Effector memory CD4-positive, alpha-beta T cell (primary cell): ENCODE data around the gene SDR39U1.

Experiments used
- DNase-seq, 3 donors: peaks; one replicate each; pipeline ENCODE4 v3.0.0-alpha.2; 2020
- H3K27ac ChIP-seq: 2 replicates; pipeline ENCODE4 v1.7.0; 2013; ENCODE audit warnings: mild to moderate bottlenecking, low read length, moderate library complexity; ENCODE audit not compliant: insufficient read depth, poor library complexity, severe bottlenecking
- H3K27me3 ChIP-seq: replicated peaks from 2 replicates; pipeline ENCODE4 v1.7.0; 2013; ENCODE audit warnings: mild to moderate bottlenecking, low read length; ENCODE audit not compliant: insufficient read depth, control insufficient read depth, poor library complexity, severe bottlenecking
- H3K36me3 ChIP-seq: 2 replicates; pipeline ENCODE4 v1.7.0; 2013; ENCODE audit warnings: mild to moderate bottlenecking, low read length, moderate library complexity; ENCODE audit not compliant: control insufficient read depth, insufficient read depth
- H3K4me1 ChIP-seq: 2 replicates; pipeline ENCODE4 v1.7.0; 2013; ENCODE audit warnings: low read length, mild to moderate bottlenecking; ENCODE audit not compliant: control insufficient read depth, insufficient read depth, poor library complexity, severe bottlenecking
- H3K4me3 ChIP-seq: 2 replicates; pipeline ENCODE4 v1.7.0; 2013; ENCODE audit warnings: low read length, low read depth, mild to moderate bottlenecking; ENCODE audit not compliant: insufficient read depth, poor library complexity, severe bottlenecking
- H3K9me3 ChIP-seq: 2 replicates; pipeline ENCODE4 v1.7.0; 2013; ENCODE audit warnings: mild to moderate bottlenecking, low read length, moderate library complexity; ENCODE audit not compliant: control insufficient read depth

The SDR39U1 gene

GRCh38 chr14:24443053-24443665, 583 bp upstream of the SDR39U1 start:
- no peak for DNase-seq
- H3K4me1 ChIP-seq = peaks cover 5% of the 10 kb centered on the region
- peak overlapping the region; percentile 89 for H3K4me3 ChIP-seq
- peak overlapping the region; percentile 96 for H3K27ac ChIP-seq
- peaks cover 25% of the 10 kb centered on the region for H3K36me3 ChIP-seq
- H3K9me3 ChIP-seq = no peaks in the 10 kb centered on the region
- no peaks in the 10 kb centered on the region for H3K27me3 ChIP-seq

DNA sequence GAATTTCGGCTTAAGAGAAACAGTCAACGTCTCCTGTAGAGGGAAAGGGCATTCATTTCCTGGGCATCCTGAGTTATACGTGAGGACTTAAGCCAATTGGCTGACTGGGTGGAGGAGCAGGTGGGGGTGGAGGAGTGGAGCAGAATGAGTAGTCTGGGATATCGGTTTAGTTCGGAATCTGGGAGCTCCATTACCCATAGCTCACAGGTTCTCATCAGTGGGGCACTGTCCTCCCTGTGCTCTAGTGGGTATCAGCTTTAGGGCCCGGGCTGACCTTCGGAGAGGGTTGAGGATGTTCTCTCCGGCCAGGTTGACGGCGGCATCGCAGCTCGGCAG, 704 bp downstream of the SDR39U1 start:
- DNase-seq = no peak

GRCh38 chr14:24441485-24441884, 1.1 kb downstream of the SDR39U1 start:
- Histone ChIP-seq H3K4me1 (peaks cover 16% of the 10 kb centered on the region), H3K27ac (peak overlapping the region; percentile 96), H3K9me3 (no peaks in the 10 kb centered on the region), H3K4me3 (peak overlapping the region; percentile 89), H3K36me3 (peaks cover 28% of the 10 kb centered on the region), H3K27me3 (no peaks in the 10 kb centered on the region)
- no peak for DNase-seq

More for the DNA sequence above, 704 bp downstream of the SDR39U1 start:
- H3K4me1 ChIP-seq = peaks cover 13% of the 10 kb centered on the region
- H3K27ac ChIP-seq = peak overlapping the region; percentile 96
- peaks cover 27% of the 10 kb centered on the region for H3K36me3 ChIP-seq
- H3K4me3 ChIP-seq = peak overlapping the region; percentile 89
- H3K27me3 ChIP-seq = no peaks in the 10 kb centered on the region
- H3K9me3 ChIP-seq = no peaks in the 10 kb centered on the region

DNA sequence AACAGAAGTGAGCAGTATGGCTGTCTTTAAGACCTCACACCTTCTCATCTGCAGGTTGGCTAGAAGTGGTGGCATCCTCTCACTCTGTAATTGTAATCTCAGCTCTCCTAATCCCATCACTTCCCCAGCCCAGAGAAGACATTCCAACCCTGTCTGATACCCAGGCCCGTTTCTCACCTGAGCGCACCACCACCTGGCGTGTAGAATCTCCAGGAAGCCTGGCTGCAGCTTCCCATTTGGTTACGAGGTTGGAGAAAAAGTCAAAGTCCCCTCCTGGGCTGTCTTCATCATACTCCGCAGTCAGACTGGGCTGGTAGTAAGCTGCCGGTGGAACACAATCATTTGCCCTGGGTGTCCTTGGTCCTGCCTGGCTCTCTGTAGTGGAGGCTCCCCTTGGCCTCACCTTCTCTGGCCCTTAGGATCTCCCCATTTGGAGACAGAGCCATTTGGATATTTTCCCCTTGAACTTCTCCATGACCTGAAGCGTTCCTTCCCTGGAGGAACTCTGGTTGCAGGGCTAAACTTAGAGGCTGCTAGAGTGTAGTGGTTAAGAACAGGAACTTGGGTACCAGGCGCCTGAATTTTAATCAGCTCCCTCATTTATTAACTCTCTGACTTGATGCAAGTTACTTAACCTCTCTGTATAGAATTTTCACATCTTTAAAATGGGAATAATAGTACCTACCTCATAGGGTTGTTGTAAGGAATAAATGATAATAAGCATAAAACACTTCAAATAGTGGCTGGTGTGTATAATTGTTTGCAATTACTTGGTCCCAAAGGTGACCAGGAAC, 1.8 kb downstream of the SDR39U1 start:
- no peak overlapping the region for H3K4me3 ChIP-seq

DNA sequence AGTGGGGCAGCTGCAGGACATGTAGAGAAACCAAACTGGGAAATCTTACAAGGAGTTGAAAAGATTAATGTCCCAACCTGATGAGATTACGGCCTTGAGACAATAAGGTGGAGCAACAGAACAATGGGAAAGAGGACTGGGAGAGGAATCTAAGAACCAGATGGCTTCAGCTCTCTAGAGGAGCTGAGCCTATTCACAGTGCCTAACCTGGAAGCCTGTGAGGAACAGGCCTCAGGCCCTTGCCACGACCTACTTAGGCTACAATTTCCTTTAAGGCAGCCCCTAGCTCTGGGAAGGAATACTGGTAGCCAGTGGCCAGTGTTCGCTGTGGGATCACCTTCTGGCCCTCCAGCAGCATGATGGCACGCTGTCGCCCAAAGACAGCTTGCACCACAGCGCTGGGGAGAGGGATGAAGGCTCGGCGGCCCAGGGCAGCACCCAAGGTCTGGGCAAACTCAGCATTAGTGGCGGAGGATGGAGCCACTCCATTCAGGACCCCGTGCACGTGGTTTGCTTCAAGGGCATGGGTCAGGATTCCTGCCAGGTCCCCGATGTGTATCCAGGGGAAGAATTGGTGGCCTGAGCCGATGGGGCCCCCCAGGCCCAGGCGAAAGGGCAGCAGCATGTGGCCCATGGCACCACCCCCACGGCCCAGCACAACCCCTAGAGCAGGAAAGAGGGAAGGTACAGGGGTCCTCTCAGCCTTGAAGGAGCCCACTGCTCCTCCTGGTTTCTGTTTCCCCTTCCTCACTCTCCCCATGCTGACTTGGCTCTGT, 2.6 kb downstream of the SDR39U1 start:
- peaks cover 35% of the 10 kb centered on the region for H3K36me3 ChIP-seq
- no peak overlapping the region for H3K4me3 ChIP-seq
- H3K4me1 ChIP-seq = peaks cover 16% of the 10 kb centered on the region
- H3K9me3 ChIP-seq = no peaks in the 10 kb centered on the region
- H3K27me3 ChIP-seq = no peaks in the 10 kb centered on the region
- DNase-seq = no peak
- H3K27ac ChIP-seq = no peak overlapping the region

More for the DNA sequence above, 1.8 kb downstream of the SDR39U1 start:
- peaks cover 35% of the 10 kb centered on the region for H3K36me3 ChIP-seq
- no peaks in the 10 kb centered on the region for H3K27me3 ChIP-seq
- H3K27ac ChIP-seq = no peak overlapping the region
- H3K9me3 ChIP-seq = no peaks in the 10 kb centered on the region
- no peak for DNase-seq
- peaks cover 16% of the 10 kb centered on the region for H3K4me1 ChIP-seq

DNA sequence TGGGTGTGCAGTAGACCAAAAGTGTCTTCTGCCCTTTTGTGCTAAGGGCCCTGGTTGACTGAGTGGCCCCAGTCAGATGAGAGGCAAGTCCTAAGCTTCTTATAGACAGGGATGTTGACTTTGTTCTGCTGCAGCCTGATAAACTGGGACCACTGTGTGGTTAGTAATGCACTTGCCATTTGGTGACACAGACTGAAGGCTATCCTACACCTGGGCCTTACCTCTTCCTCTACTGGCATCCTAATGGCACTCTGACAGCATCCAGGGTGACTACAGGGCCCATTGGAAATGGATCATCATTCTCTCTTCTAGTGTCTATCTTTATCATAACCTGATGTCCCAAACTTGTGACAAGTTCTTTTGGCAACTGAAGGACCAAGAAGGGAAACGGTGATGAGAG, 3.3 kb downstream of the SDR39U1 start:
- no peaks in the 10 kb centered on the region for H3K9me3 ChIP-seq
- peaks cover 16% of the 10 kb centered on the region for H3K4me1 ChIP-seq
- no peaks in the 10 kb centered on the region for H3K27me3 ChIP-seq
- no peak overlapping the region for H3K27ac ChIP-seq
- H3K4me3 ChIP-seq = no peak overlapping the region
- no peak for DNase-seq
- H3K36me3 ChIP-seq = peaks cover 35% of the 10 kb centered on the region

DNA sequence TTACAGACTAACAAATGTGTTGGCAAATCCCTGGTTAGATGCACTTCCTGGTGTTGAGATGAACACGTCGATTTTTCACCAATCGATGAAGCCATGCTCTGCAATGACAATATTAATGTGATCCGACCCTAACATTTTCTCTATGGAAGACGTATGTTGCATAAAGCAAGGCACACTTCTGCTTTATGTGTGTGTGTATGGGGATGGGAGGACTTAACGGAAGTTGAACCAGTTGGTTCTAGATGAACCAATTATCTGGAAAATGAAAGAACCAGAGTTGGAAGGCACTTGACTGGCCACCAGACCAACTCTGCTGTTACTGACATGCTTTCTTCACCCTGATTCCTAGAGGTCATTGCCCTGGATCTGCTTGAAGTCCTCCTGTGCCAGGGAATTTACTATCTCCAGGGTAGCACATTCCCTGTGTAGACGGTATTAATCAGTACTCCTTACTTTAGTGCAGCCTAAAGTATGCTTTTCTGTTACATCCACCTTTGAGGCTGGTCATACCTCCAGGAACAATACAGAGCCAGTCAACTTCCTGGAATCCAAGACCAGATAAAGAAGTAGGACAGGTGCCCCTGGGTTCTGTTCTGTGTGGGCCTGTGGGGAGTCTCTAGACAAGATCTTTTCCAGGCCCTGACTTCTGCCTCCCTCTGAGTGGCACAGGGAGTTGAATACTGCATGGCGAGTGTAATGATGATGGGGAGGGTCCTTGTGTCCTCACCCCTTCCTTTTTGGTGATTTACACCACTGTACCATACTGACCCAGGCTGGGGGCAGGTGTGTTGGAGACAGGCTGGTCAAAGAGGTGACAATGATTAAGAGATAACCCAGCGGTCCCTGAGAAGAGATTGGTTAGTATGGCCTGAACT, 4.1 kb downstream of the SDR39U1 start:
- no peaks in the 10 kb centered on the region for H3K9me3 ChIP-seq
- H3K4me1 ChIP-seq = peaks cover 16% of the 10 kb centered on the region
- peaks cover 42% of the 10 kb centered on the region for H3K36me3 ChIP-seq
- no peak overlapping the region for H3K4me3 ChIP-seq
- no peak overlapping the region for H3K27ac ChIP-seq
- H3K27me3 ChIP-seq = no peaks in the 10 kb centered on the region
- no peak for DNase-seq

DNA sequence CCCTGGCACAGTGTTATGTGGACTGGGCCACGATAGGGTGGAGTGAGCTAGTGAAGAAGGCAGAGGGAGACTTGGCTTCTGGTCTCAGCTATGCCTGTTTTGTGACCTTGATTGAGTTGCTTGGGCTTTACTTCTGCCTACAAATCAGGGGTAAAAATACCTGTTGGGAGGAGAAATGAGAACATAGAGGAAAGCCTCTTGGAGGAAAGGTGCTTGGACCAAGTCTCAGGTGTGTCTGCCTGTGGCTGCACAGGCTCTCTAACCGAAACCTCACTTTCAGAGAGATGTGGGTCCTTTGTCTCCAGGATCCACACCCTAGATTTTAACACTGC, 4.9 kb downstream of the SDR39U1 start:
- peak overlapping the region; percentile 6 for H3K27ac ChIP-seq
- DNase-seq = no peak
- H3K4me3 ChIP-seq = no peak overlapping the region
- no peaks in the 10 kb centered on the region for H3K27me3 ChIP-seq
- no peaks in the 10 kb centered on the region for H3K9me3 ChIP-seq
- H3K36me3 ChIP-seq = peaks cover 50% of the 10 kb centered on the region
- H3K4me1 ChIP-seq = peaks cover 16% of the 10 kb centered on the region

- peaks cover 54% of the 10 kb centered on the region for H3K36me3 ChIP-seq
- peak overlapping the region; percentile 6 for H3K27ac ChIP-seq
- DNase-seq = no peak
These were observed 5.4 kb downstream of the SDR39U1 start for GRCh38 chr14:24437020-24437735.

More at GRCh38 chr14:24437020-24437735, 5.4 kb downstream of the SDR39U1 start:
- H3K27me3 ChIP-seq = no peaks in the 10 kb centered on the region
- H3K4me1 ChIP-seq = peaks cover 16% of the 10 kb centered on the region
- no peaks in the 10 kb centered on the region for H3K9me3 ChIP-seq
- H3K4me3 ChIP-seq = no peak overlapping the region
